ENCODE measurements around the gene TMED10. TPM values are rescaled to one million over a fixed set of nuclear protein-coding genes. Genes with fewer than 3 reads are reported as not detected.

Gene TMED10
- polyA plus RNA-seq, 1 experiment = 505 TPM

- Histone ChIP-seq H3K36me3 (ENCODE audit: control insufficient read depth, insufficient read depth, low read length) (no peaks in the 10 kb centered on the region), H3K27me3 (ENCODE audit: control insufficient read depth, insufficient read depth, low read length) (no peaks in the 10 kb centered on the region), H3K4me3 (ENCODE audit: low read depth, low read length) (no peak overlapping the region)
- TF ChIP-seq CTCF (IDR thresholded peaks at IDR 0.05; ENCODE audit: insufficient read depth, low read depth, low read length) = no peak
- CTCF ChIA-PET = no interaction called here
- DNase-seq (ENCODE audit: low read depth) = no peak
- POLR2A ChIA-PET = no interaction called here
Observed at GRCh38 chr14:75213172-75213571, 36.8 kb upstream of the TMED10 start.

- no peak overlapping the region for H3K4me3 ChIP-seq (ENCODE audit: low read depth, low read length)
- POLR2A ChIA-PET = no interaction called here
- DNase-seq (ENCODE audit: low read depth) = no peak
- H3K36me3 ChIP-seq (ENCODE audit: control insufficient read depth, insufficient read depth, low read length) = no peaks in the 10 kb centered on the region
- no peak for TF ChIP-seq CTCF (IDR thresholded peaks at IDR 0.05; ENCODE audit: insufficient read depth, low read depth, low read length)
- H3K27me3 ChIP-seq (ENCODE audit: control insufficient read depth, insufficient read depth, low read length) = no peaks in the 10 kb centered on the region
- CTCF ChIA-PET = no interaction called here
Observed at GRCh38 chr14:75208843-75209242, 32.4 kb upstream of the TMED10 start.

- TF ChIP-seq CTCF (IDR thresholded peaks at IDR 0.05; ENCODE audit: insufficient read depth, low read depth, low read length) = no peak
- no peaks in the 10 kb centered on the region for H3K27me3 ChIP-seq (ENCODE audit: control insufficient read depth, insufficient read depth, low read length)
- ChIA-PET POLR2A (no interaction called here), CTCF (interaction anchor here (0.6 to 1.3 kb wide), 3 partner anchors 22 to 99 kb away, joined by 3 to 4 read pairs (median 3); no protein-coding TSS in a partner anchor)
- DNase-seq (ENCODE audit: low read depth) = no peak
- no peak overlapping the region for H3K4me3 ChIP-seq (ENCODE audit: low read depth, low read length)
- H3K36me3 ChIP-seq (ENCODE audit: control insufficient read depth, insufficient read depth, low read length) = no peaks in the 10 kb centered on the region
Observed at GRCh38 chr14:75206190-75206589, 29.8 kb upstream of the TMED10 start.

GRCh38 chr14:75205591-75205990 is 29.2 kb upstream of the TMED10 start:
- CTCF ChIA-PET = interaction anchor here (1.0 to 1.3 kb wide), 2 partner anchors 21 to 33 kb away, joined by 4 to 6 read pairs; no protein-coding TSS in a partner anchor
- H3K36me3 ChIP-seq (ENCODE audit: control insufficient read depth, insufficient read depth, low read length) = no peaks in the 10 kb centered on the region

DNA sequence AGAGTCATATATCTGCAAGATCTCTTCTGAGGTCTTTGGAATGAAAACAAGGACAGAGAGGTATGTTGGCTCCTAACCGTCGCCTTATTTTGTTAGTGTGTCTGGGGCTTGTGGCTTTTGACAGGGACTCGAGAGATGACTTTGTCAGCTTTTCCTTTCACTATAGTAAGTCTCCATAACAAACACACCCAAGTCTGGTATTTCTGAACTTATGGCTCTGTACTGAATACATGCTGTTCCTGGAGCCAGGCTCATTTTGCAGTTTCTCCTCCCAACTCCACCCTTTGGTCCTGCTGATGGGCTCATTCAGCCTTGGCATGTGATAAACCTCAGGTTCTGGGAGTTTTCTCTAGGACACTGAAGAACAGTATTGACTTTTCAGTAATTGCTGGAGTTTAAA is 27.7 kb upstream of the TMED10 start:
- no peaks in the 10 kb centered on the region for H3K27me3 ChIP-seq (ENCODE audit: control insufficient read depth, insufficient read depth, low read length)
- DNase-seq (ENCODE audit: low read depth) = peak; percentile 39
- no peak overlapping the region for H3K4me3 ChIP-seq (ENCODE audit: low read depth, low read length)
- POLR2A ChIA-PET = interaction anchor here (0.6 kb wide), 1 partner anchor 29 kb away, joined by 3 read pairs; no protein-coding TSS in a partner anchor
- no peaks in the 10 kb centered on the region for H3K36me3 ChIP-seq (ENCODE audit: control insufficient read depth, insufficient read depth, low read length)
- TF ChIP-seq CTCF (IDR thresholded peaks at IDR 0.05; ENCODE audit: insufficient read depth, low read depth, low read length) = no peak
- CTCF ChIA-PET = interaction anchor here (1.4 kb wide), 1 partner anchor 26 kb away, joined by 3 read pairs; no protein-coding TSS in a partner anchor

More at GRCh38 chr14:75205591-75205990, 29.2 kb upstream of the TMED10 start:
- Histone ChIP-seq H3K27me3 (ENCODE audit: control insufficient read depth, insufficient read depth, low read length) (no peaks in the 10 kb centered on the region), H3K4me3 (ENCODE audit: low read depth, low read length) (no peak overlapping the region)
- DNase-seq (ENCODE audit: low read depth) = peak; percentile 23
- TF ChIP-seq CTCF (IDR thresholded peaks at IDR 0.05; ENCODE audit: insufficient read depth, low read depth, low read length) = no peak
- POLR2A ChIA-PET = no interaction called here
